Endodermal cell (in vitro differentiated cells): ENCODE results near the gene FRY. TPM values are rescaled to one million over a fixed set of nuclear protein-coding genes. Genes with fewer than 3 reads are reported as not detected.

Source experiments
- DNase-seq: peaks from one replicate; pipeline ENCODE4 v3.0.0-alpha.2; 2017
- H3K27ac ChIP-seq: 2 replicates; pipeline ENCODE4 v1.5.1; 2013; ENCODE audit warnings: mild to moderate bottlenecking, low read depth, low read length, moderate library complexity
- H3K27me3 ChIP-seq: 2 replicates; pipeline ENCODE4 v1.6.1; 2013; ENCODE audit warnings: mild to moderate bottlenecking, low read length, moderate library complexity; ENCODE audit not compliant: insufficient read depth, control insufficient read depth, poor library complexity, severe bottlenecking
- H3K36me3 ChIP-seq: 2 replicates; pipeline ENCODE4 v1.7.0; 2013; ENCODE audit warnings: mild to moderate bottlenecking, low read length, moderate library complexity; ENCODE audit not compliant: control insufficient read depth, insufficient read depth
- H3K4me1 ChIP-seq: one replicate; pipeline ENCODE4 v1.7.0; 2013; ENCODE audit warnings: low read length; ENCODE audit not compliant: control insufficient read depth, insufficient read depth
- H3K4me3 ChIP-seq: 2 replicates; pipeline ENCODE4 v1.5.1; 2013; ENCODE audit warnings: mild to moderate bottlenecking, low read length, moderate library complexity
- H3K9ac ChIP-seq: 2 replicates; pipeline ENCODE4 v1.6.1; 2013; ENCODE audit warnings: mild to moderate bottlenecking, low read length, moderate library complexity; ENCODE audit not compliant: poor library complexity, severe bottlenecking; ENCODE audit errors: extremely low read depth
- H3K9me3 ChIP-seq: 2 replicates; pipeline ENCODE4 v1.6.1; 2013; ENCODE audit warnings: mild to moderate bottlenecking, low read length, moderate library complexity; ENCODE audit not compliant: control insufficient read depth
- H3K27ac Mint-ChIP-seq: 2 replicates; pipeline ENCODE4 v1.8.0; 2020; ENCODE audit warnings: mixed read lengths
- H3K27me3 Mint-ChIP-seq: 2 replicates; pipeline ENCODE4 v1.8.0; 2021; ENCODE audit warnings: mild to moderate bottlenecking, mixed read lengths; ENCODE audit not compliant: insufficient read depth
- H3K36me3 Mint-ChIP-seq: 2 replicates; pipeline ENCODE4 v1.8.0; 2020; ENCODE audit warnings: low read depth, mixed read lengths
- H3K4me1 Mint-ChIP-seq: 2 replicates; pipeline ENCODE4 v1.8.0; 2020; ENCODE audit warnings: mixed read lengths
- H3K4me3 Mint-ChIP-seq: 2 replicates; pipeline ENCODE4 v1.8.0; 2020; ENCODE audit warnings: mild to moderate bottlenecking, moderate library complexity, mixed read lengths
- H3K9me3 Mint-ChIP-seq: 2 replicates; pipeline ENCODE4 v1.8.0; 2020; ENCODE audit warnings: mild to moderate bottlenecking, mixed read lengths
- CTCF ChIP-seq: fragments of 200-600 bp; sonication (generic); conservative IDR thresholded peaks from 2 replicates; pipeline ENCODE4 v1.5.0; 2021; ENCODE audit warnings: antibody characterized with exemption, mild to moderate bottlenecking
- WGBS, 2 experiments: methylation state at CpG; one replicate each; pipeline versions ENCODE4 v1.1.5 to v1.1.7; 2013; ENCODE audit warnings: missing lambda C conversion rate in 2 of 2, mixed read lengths in 1 of 2; ENCODE audit not compliant: insufficient coverage in 1 of 2, insufficient read length in 1 of 2; 5-methylcytosine and 5-hydroxymethylcytosine counted together
- total RNA-seq, 2 donors: library from RNA; stranded (reverse); fragmentation: NEBNext Ultra II Directional in 1 of 2; extraction: Animal tissue kit (Norgen Biotek cat#: 25700) in 1 of 2; gene quantifications; 2 replicates in 1 of 2; 3 replicates in 1 of 2; pipeline ENCODE4 v1.2.1, GENCODE V29; 2021

The FRY gene
- total RNA-seq, 2 donors from 2014 or later: 20.1 to 30.8 TPM

DNA sequence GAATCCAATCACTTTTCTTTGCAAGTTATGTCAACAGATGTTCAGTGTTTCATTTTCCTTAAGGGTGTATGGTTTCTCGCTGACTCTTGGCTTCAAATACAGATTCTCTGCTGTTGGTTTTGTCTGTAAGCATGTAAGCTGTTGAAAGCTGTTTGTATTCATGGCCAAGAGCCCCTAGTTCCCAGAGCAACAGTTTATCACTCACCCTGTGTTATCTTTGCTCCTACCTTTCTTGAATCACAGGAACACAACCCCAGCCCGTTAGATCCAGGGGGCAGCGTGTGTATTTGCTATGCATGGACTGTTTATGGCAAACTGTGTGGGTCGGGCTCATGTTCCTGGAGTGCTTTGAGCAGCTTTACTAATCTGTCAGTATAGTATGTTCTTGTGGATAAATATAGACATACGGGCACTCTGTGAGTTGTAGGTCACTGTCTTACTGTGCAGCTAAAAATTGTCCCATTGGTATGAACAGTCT lies 28.9 kb downstream of the FRY start:
- no peaks in the 10 kb centered on the region for H3K9me3 ChIP-seq
- Mint-ChIP-seq H3K36me3 (no peaks in the 10 kb centered on the region), H3K4me1 (peaks cover 32% of the 10 kb centered on the region), H3K4me3 (no peak overlapping the region), H3K9me3 (no peaks in the 10 kb centered on the region), H3K27ac (peak overlapping the region; percentile 9), H3K27me3 (no peaks in the 10 kb centered on the region)
- peaks cover 27% of the 10 kb centered on the region for H3K4me1 ChIP-seq
- WGBS, 2 experiments: 80 to 90% methylated on average over 5 of the region's 5 CpGs
- H3K4me3 ChIP-seq: no peak overlapping the region
- H3K9ac ChIP-seq: no peak overlapping the region
- H3K36me3 ChIP-seq: no peaks in the 10 kb centered on the region
- peak; percentile 51 for DNase-seq
- H3K27me3 ChIP-seq: no peaks in the 10 kb centered on the region
- TF ChIP-seq CTCF: no peak
- no peak overlapping the region for H3K27ac ChIP-seq

- no peaks in the 10 kb centered on the region for H3K9me3 ChIP-seq
- no peaks in the 10 kb centered on the region for H3K9me3 Mint-ChIP-seq
- no peaks in the 10 kb centered on the region for H3K27me3 Mint-ChIP-seq
- no peak overlapping the region for H3K27ac ChIP-seq
- peaks cover 32% of the 10 kb centered on the region for H3K4me1 Mint-ChIP-seq
- no peak overlapping the region for H3K9ac ChIP-seq
- H3K4me3 Mint-ChIP-seq: no peak overlapping the region
- H3K27me3 ChIP-seq: no peaks in the 10 kb centered on the region
- peaks cover 27% of the 10 kb centered on the region for H3K4me1 ChIP-seq
- no peak overlapping the region for H3K27ac Mint-ChIP-seq
- no peak overlapping the region for H3K4me3 ChIP-seq
- H3K36me3 ChIP-seq: no peaks in the 10 kb centered on the region
- TF ChIP-seq CTCF: no peak
- 89 to 94% methylated on average over 5 to 8 of the region's 8 CpGs for WGBS, 2 experiments
- DNase-seq: no peak
- H3K36me3 Mint-ChIP-seq: no peaks in the 10 kb centered on the region
These were observed 32.2 kb downstream of the FRY start for GRCh38 chr13:32063619-32064233.

DNA sequence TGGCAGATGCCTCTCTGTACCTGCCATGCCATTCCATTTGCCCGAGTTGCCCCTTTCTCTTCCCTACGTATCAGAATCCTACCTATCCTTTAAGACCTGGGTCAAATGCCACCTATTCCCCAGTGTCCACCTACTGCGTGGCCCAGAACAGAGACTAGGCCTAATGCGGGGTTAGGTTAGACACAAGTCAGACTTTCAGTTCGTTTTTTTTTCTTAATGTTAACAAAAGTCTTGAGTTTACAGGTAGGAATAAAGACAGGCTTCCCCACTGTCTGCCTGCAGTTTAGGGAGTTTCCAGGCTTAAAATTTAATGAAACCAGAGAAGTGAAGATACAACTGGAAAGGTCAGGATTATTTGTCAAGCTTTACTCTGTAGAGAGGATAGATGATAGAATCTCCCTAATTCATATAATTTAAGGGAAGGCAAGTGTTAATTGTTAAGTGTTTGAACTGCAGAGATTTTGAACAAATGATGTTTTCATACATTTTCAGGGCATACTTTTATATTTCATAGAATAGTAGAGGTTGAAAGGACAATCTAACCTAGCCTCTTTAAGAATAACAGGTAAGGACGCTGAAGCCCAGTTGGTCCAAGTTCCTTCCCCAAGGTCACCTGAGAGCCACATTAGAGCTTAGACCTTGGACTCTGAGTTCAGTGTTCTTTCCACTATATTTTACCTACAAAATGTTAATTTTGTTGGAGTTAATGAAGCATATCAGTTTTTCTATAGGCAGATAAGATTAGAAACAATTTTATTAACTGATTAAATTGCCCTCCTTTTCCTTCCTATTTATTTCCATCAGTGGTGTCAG lies 35.8 kb downstream of the FRY start:
- Histone ChIP-seq H3K36me3 (no peaks in the 10 kb centered on the region), H3K9ac (no peak overlapping the region), H3K4me3 (no peak overlapping the region), H3K27ac (no peak overlapping the region), H3K27me3 (no peaks in the 10 kb centered on the region), H3K9me3 (no peaks in the 10 kb centered on the region), H3K4me1 (peaks cover 4% of the 10 kb centered on the region)
- H3K27me3 Mint-ChIP-seq: no peaks in the 10 kb centered on the region
- H3K4me3 Mint-ChIP-seq: no peak overlapping the region
- H3K9me3 Mint-ChIP-seq: peaks cover 16% of the 10 kb centered on the region
- H3K4me1 Mint-ChIP-seq: peaks cover 6% of the 10 kb centered on the region
- no peak for TF ChIP-seq CTCF
- no peak overlapping the region for H3K27ac Mint-ChIP-seq
- WGBS, 2 experiments: 94 to 97% methylated on average over 4 to 6 of the region's 6 CpGs
- no peak for DNase-seq
- peaks cover 3% of the 10 kb centered on the region for H3K36me3 Mint-ChIP-seq
